ENCODE data around the gene ERVH48-1.
"Not testable (repeated sequence)": the region's sequence is repeated elsewhere in the genome, so short reads cannot be mapped to it uniquely, and the experiment has no call there.

The ERVH48-1 gene

DNA sequence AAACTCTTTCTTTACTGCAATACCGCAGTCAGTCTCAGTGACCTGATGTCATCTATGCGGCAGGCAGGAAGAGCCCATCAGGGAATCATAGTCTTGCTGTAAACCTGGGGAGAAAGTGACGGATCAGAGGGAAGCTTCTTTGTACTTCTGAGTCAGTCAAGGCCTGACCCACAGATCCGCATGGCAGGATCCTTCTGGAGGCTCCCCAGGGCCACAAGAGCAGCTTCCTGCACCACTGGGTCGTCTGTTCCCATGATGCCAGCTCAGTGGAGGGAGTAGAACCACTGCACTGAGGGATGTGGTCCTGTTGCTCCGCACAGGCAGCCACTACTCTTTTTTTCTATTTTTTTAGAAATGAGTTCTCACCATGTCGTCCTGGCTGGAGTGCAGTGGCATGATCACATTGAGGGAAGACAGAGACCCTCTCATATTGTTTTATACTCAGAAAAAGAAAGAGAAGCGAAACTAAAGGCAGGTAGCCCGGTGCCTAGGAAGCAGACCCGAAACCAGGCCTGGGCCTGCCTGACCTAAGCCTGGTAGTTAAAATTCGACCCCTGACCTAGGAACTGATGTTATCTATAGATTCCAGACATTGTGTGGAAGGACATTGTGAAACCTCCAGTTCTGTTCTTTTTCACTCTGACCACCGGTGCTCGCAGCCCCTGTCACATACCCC lies 6.3 kb upstream of the ERVH48-1 start:
- no peaks in the 10 kb centered on the region for H3K9me3 ChIP-seq (ENCODE audit: low read depth, low read length)
- no peak overlapping the region for H3K27ac ChIP-seq

DNA sequence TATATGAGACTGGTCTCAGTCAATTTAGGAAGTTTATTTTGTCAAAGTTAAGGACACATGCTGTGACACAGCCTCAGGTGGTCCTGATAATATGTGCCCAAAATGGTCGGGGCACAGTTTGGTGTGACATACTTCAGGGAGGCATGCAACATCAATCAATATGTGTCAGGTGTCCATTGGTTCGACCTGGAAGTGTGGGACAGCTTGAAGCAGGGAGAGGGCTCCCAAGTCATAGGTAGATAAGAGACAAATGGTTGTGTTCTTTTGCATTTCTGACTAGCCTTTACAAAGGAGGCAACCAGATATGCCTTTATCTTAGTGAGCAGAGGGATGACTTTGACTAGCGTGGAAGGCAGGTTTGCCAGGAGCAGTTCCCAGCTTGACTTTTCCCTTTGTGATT lies 4.5 kb upstream of the ERVH48-1 start:
- no peak overlapping the region for H3K27ac ChIP-seq
- no peak for DNase-seq (ENCODE audit: low read depth, low spot score)
- no peaks in the 10 kb centered on the region for H3K9me3 ChIP-seq (ENCODE audit: low read depth, low read length)
- TF ChIP-seq POLR2AphosphoS5 (IDR thresholded peaks at IDR 0.05; ENCODE audit: borderline replicate concordance, low read depth, low read length) (no peak), EZH2 (IDR thresholded peaks at IDR 0.05) (no peak), FOXP2 (optimal IDR thresholded peaks at IDR 0.05; ENCODE audit: control extremely low read depth, extremely low read length, insufficient read depth) (no peak)
- no peak overlapping the region for H3K9ac ChIP-seq (ENCODE audit: insufficient read length)
- no peaks in the 10 kb centered on the region for H3K36me3 ChIP-seq (ENCODE audit: insufficient read depth, low read length)
- no peak overlapping the region for H3K4me3 ChIP-seq

More for the DNA sequence above, 6.3 kb upstream of the ERVH48-1 start:
- Histone ChIP-seq H3K36me3 (ENCODE audit: insufficient read depth, low read length) (no peaks in the 10 kb centered on the region), H3K4me3 (no peak overlapping the region), H3K9ac (ENCODE audit: insufficient read length) (no peak overlapping the region)
- TF ChIP-seq FOXP2 (optimal IDR thresholded peaks at IDR 0.05; ENCODE audit: control extremely low read depth, extremely low read length, insufficient read depth) = no peak
- TF ChIP-seq EZH2 (IDR thresholded peaks at IDR 0.05) = no peak
- TF ChIP-seq POLR2AphosphoS5 (IDR thresholded peaks at IDR 0.05; ENCODE audit: borderline replicate concordance, low read depth, low read length) = no peak
- no peak for DNase-seq (ENCODE audit: low read depth, low spot score)

- not testable (repeated sequence) for DNase-seq (ENCODE audit: low read depth, low spot score); H3K36me3 ChIP-seq (ENCODE audit: insufficient read depth, low read length); H3K9ac ChIP-seq (ENCODE audit: insufficient read length); H3K9me3 ChIP-seq (ENCODE audit: low read depth, low read length); H3K4me3 ChIP-seq; H3K27ac ChIP-seq
These were observed 2.2 kb upstream of the ERVH48-1 start for GRCh38 chr21:42927474-42928200.

GRCh38 chr21:42924433-42924751 lies 1.0 kb downstream of the ERVH48-1 start:
- DNase-seq (ENCODE audit: low read depth, low spot score) = no peak
- TF ChIP-seq EZH2 (IDR thresholded peaks at IDR 0.05) (no peak), POLR2AphosphoS5 (IDR thresholded peaks at IDR 0.05; ENCODE audit: borderline replicate concordance, low read depth, low read length) (no peak), FOXP2 (optimal IDR thresholded peaks at IDR 0.05; ENCODE audit: control extremely low read depth, extremely low read length, insufficient read depth) (no peak)
- peak overlapping the region; percentile 83 for H3K27ac ChIP-seq
- H3K36me3 ChIP-seq (ENCODE audit: insufficient read depth, low read length) = no peaks in the 10 kb centered on the region
- peak overlapping the region; percentile 63 for H3K4me3 ChIP-seq
- peak overlapping the region; percentile 59 for H3K9ac ChIP-seq (ENCODE audit: insufficient read length)
- no peaks in the 10 kb centered on the region for H3K9me3 ChIP-seq (ENCODE audit: low read depth, low read length)

GRCh38 chr21:42923553-42924432 lies 1.6 kb downstream of the ERVH48-1 start:
- Histone ChIP-seq H3K36me3 (ENCODE audit: insufficient read depth, low read length) (no peaks in the 10 kb centered on the region), H3K4me3 (peak overlapping the region; percentile 63), H3K9me3 (ENCODE audit: low read depth, low read length) (no peaks in the 10 kb centered on the region), H3K9ac (ENCODE audit: insufficient read length) (peak overlapping the region; percentile 76), H3K27ac (peak overlapping the region; percentile 83)
- DNase-seq (ENCODE audit: low read depth, low spot score) = peak; percentile 95
- TF ChIP-seq EZH2 (IDR thresholded peaks at IDR 0.05) = no peak
- peak; percentile 72 for TF ChIP-seq POLR2AphosphoS5 (IDR thresholded peaks at IDR 0.05; ENCODE audit: borderline replicate concordance, low read depth, low read length)
- TF ChIP-seq FOXP2 (optimal IDR thresholded peaks at IDR 0.05; ENCODE audit: control extremely low read depth, extremely low read length, insufficient read depth) = no peak

GRCh38 chr21:42922918-42923317 lies 2.5 kb downstream of the ERVH48-1 start:
- Histone ChIP-seq H3K9me3 (ENCODE audit: low read depth, low read length) (no peaks in the 10 kb centered on the region), H3K4me3 (no peak overlapping the region), H3K36me3 (ENCODE audit: insufficient read depth, low read length) (no peaks in the 10 kb centered on the region), H3K27ac (no peak overlapping the region), H3K9ac (ENCODE audit: insufficient read length) (no peak overlapping the region)
- no peak for TF ChIP-seq FOXP2 (optimal IDR thresholded peaks at IDR 0.05; ENCODE audit: control extremely low read depth, extremely low read length, insufficient read depth)
- no peak for TF ChIP-seq EZH2 (IDR thresholded peaks at IDR 0.05)
- TF ChIP-seq POLR2AphosphoS5 (IDR thresholded peaks at IDR 0.05; ENCODE audit: borderline replicate concordance, low read depth, low read length) = no peak
- DNase-seq (ENCODE audit: low read depth, low spot score) = no peak

- DNase-seq (ENCODE audit: low read depth, low spot score) = no peak
- TF ChIP-seq POLR2AphosphoS5 (IDR thresholded peaks at IDR 0.05; ENCODE audit: borderline replicate concordance, low read depth, low read length) (no peak), EZH2 (IDR thresholded peaks at IDR 0.05) (no peak), FOXP2 (optimal IDR thresholded peaks at IDR 0.05; ENCODE audit: control extremely low read depth, extremely low read length, insufficient read depth) (no peak)
- Histone ChIP-seq H3K36me3 (ENCODE audit: insufficient read depth, low read length) (no peaks in the 10 kb centered on the region), H3K9me3 (ENCODE audit: low read depth, low read length) (no peaks in the 10 kb centered on the region), H3K9ac (ENCODE audit: insufficient read length) (no peak overlapping the region), H3K4me3 (no peak overlapping the region), H3K27ac (no peak overlapping the region)
These were observed 3.5 kb downstream of the ERVH48-1 start for GRCh38 chr21:42921927-42922326.

GRCh38 chr21:42918291-42918690 lies 7.1 kb downstream of the ERVH48-1 start:
- Histone ChIP-seq H3K4me3 (no peak overlapping the region), H3K27ac (no peak overlapping the region), H3K9me3 (ENCODE audit: low read depth, low read length) (no peaks in the 10 kb centered on the region), H3K9ac (ENCODE audit: insufficient read length) (no peak overlapping the region), H3K36me3 (ENCODE audit: insufficient read depth, low read length) (no peaks in the 10 kb centered on the region)
- no peak for DNase-seq (ENCODE audit: low read depth, low spot score)
- TF ChIP-seq EZH2 (IDR thresholded peaks at IDR 0.05) (no peak), FOXP2 (optimal IDR thresholded peaks at IDR 0.05; ENCODE audit: control extremely low read depth, extremely low read length, insufficient read depth) (no peak), POLR2AphosphoS5 (IDR thresholded peaks at IDR 0.05; ENCODE audit: borderline replicate concordance, low read depth, low read length) (no peak)

Measured in SK-N-MC (cell line).